C1 segment of cervical spinal cord (tissue), 14 donors: ENCODE measurements around the gene CKB.
"Not testable (repeated sequence)": the region's sequence is repeated elsewhere in the genome, so short reads cannot be mapped to it uniquely, and the experiment has no call there.

Experiments
- DNase-seq, 14 donors: peaks; one replicate each; lab custom pipeline; 2025; lab: John Stamatoyannopoulos, UW

Gene CKB

GRCh38 chr14:103514596-103515421 is 7.8 kb downstream of the CKB start:
- DNase-seq, result no peak

GRCh38 chr14:103512701-103513611 is 9.7 kb downstream of the CKB start:
- DNase-seq, result peak in 10 of 14 donors; percentile 22 to 86 (median 58)

- DNase-seq, result not testable (repeated sequence)
Measured at GRCh38 chr14:103512180-103512579, 10.4 kb downstream of the CKB start.

GRCh38 chr14:103510724-103511693 is 11.6 kb downstream of the CKB start:
- no peak for DNase-seq

GRCh38 chr14:103509864-103510723 is 12.5 kb downstream of the CKB start:
- DNase-seq, result no peak

GRCh38 chr14:103508521-103509329 is 13.9 kb downstream of the CKB start:
- no peak for DNase-seq

- no peak for DNase-seq
Measured at GRCh38 chr14:103507751-103508150, 14.9 kb downstream of the CKB start.

GRCh38 chr14:103504991-103505565 is 17.6 kb downstream of the CKB start:
- no peak for DNase-seq

GRCh38 chr14:103503296-103503695 is 19.3 kb downstream of the CKB start:
- DNase-seq, result no peak

GRCh38 chr14:103502877-103503276 is 19.8 kb downstream of the CKB start:
- DNase-seq, result no peak

- DNase-seq, result no peak
Measured at GRCh38 chr14:103501921-103502669, 20.5 kb downstream of the CKB start.

GRCh38 chr14:103501041-103501870 is 21.4 kb downstream of the CKB start:
- no peak for DNase-seq

- peak in 12 of 14 donors; percentile 33 to 90 (median 78) for DNase-seq
Measured at GRCh38 chr14:103500148-103500990, 22.3 kb downstream of the CKB start.

- no peak for DNase-seq
Measured at GRCh38 chr14:103499709-103500108, 22.9 kb downstream of the CKB start.

GRCh38 chr14:103496776-103497175 is 25.9 kb downstream of the CKB start:
- no peak for DNase-seq

GRCh38 chr14:103495854-103496253 is 26.8 kb downstream of the CKB start:
- DNase-seq, result no peak
